Activated T-cell treated with anti-CD3 and anti-CD28 coated beads for 1 hour (primary cell): ENCODE results near the gene MCOLN2.
"Not testable (repeated sequence)": the region's sequence is repeated elsewhere in the genome, so short reads cannot be mapped to it uniquely, and the experiment has no call there.

Experiments used
- DNase-seq: peaks from one replicate; pipeline ENCODE4 v3.0.0-alpha.2; 2020; ENCODE audit warnings: low read depth

The MCOLN2 gene

GRCh38 chr1:84940481-84940880, 56.4 kb downstream of the MCOLN2 start:
- no peak for DNase-seq

- no peak for DNase-seq
Observed at GRCh38 chr1:84939761-84940160, 57.2 kb downstream of the MCOLN2 start.

GRCh38 chr1:84939151-84939550, 57.8 kb downstream of the MCOLN2 start:
- DNase-seq = no peak

- no peak for DNase-seq
Observed at GRCh38 chr1:84936116-84936810, 60.6 kb downstream of the MCOLN2 start.

- no peak for DNase-seq
Observed at GRCh38 chr1:84933011-84933611, 63.8 kb downstream of the MCOLN2 start.

GRCh38 chr1:84930831-84931230, 66.1 kb downstream of the MCOLN2 start:
- no peak for DNase-seq

- DNase-seq = no peak
Observed at GRCh38 chr1:84930329-84930728, 66.6 kb downstream of the MCOLN2 start.

GRCh38 chr1:84929581-84929980, 67.3 kb downstream of the MCOLN2 start:
- DNase-seq = no peak

- no peak for DNase-seq
Observed at GRCh38 chr1:84928979-84929378, 67.9 kb downstream of the MCOLN2 start.

GRCh38 chr1:84923317-84923716, 73.6 kb downstream of the MCOLN2 start:
- DNase-seq = no peak

- DNase-seq = no peak
Observed at GRCh38 chr1:84920159-84920558, 76.8 kb downstream of the MCOLN2 start.

GRCh38 chr1:84919461-84919970, 77.4 kb downstream of the MCOLN2 start:
- DNase-seq = no peak

- no peak for DNase-seq
Observed at GRCh38 chr1:84918726-84919336, 78.1 kb downstream of the MCOLN2 start.

GRCh38 chr1:84916897-84917296, 80.0 kb downstream of the MCOLN2 start:
- DNase-seq = no peak

- DNase-seq = no peak
Observed at GRCh38 chr1:84913555-84913892, 83.4 kb downstream of the MCOLN2 start.

GRCh38 chr1:84912726-84913554, 84.0 kb downstream of the MCOLN2 start:
- no peak for DNase-seq

- not testable (repeated sequence) for DNase-seq
Observed at GRCh38 chr1:84908746-84909464, 88.0 kb downstream of the MCOLN2 start.

- DNase-seq = no peak
Observed at GRCh38 chr1:84907095-84907827, 89.7 kb downstream of the MCOLN2 start.

- not testable (repeated sequence) for DNase-seq
Observed at GRCh38 chr1:84902727-84903126, 94.2 kb downstream of the MCOLN2 start.

- DNase-seq = no peak
Observed at GRCh38 chr1:84899969-84900368, 96.9 kb downstream of the MCOLN2 start.

GRCh38 chr1:84896279-84896678, 100.6 kb downstream of the MCOLN2 start:
- no peak for DNase-seq
